ENCODE measurements around the gene KRTAP10-7.

GRCh38 chr21:44650973-44651675, 50.7 kb downstream of the KRTAP10-7 start:
- TF ChIP-seq CTCF (IDR thresholded peaks at IDR 0.05) (no peak), POLR2AphosphoS5 (IDR thresholded peaks at IDR 0.05) (no peak)
